Activated CD8-positive, alpha-beta T cell treated with anti-CD3 and anti-CD28 coated beads, Interleukin-2, amount 10 ng/mL, durations not matched to agents 7 days and 5 days (primary cell): ENCODE results near the gene TRAPPC6A. TPM values are rescaled to one million over a fixed set of nuclear protein-coding genes. Genes with fewer than 3 reads are reported as not detected.

ENCODE experiments used
- ATAC-seq: fragments of 150-1000 bp; cut with Tn5 transposase; one replicate; pipeline ENCODE4 v1.10.0; 2021; ENCODE audit warnings: moderate library complexity
- CTCF ChIA-PET: fragments of 350-600 bp; sonication (Branson Sonifier 250); formaldehyde crosslinking; loops from one replicate; lab custom pipeline; 2021; ENCODE audit warnings: antibody characterized with exemption; lab: Charles Lee
- POLR2A ChIA-PET: fragments of 350-600 bp; sonication (Branson Sonifier 250); formaldehyde crosslinking; loops from one replicate; lab custom pipeline; 2021; ENCODE audit warnings: antibody characterized with exemption; lab: Charles Lee
- DNase-seq: peaks from one replicate; pipeline ENCODE4 v3.0.0-alpha.2; 2020
- H3K27ac Mint-ChIP-seq: one replicate; pipeline ENCODE4 v1.8.0; 2021; ENCODE audit warnings: mild to moderate bottlenecking, mixed read lengths
- H3K27me3 Mint-ChIP-seq: one replicate; pipeline ENCODE4 v1.8.0; 2021; ENCODE audit warnings: low read depth, mixed read lengths
- H3K36me3 Mint-ChIP-seq: one replicate; pipeline ENCODE4 v1.8.0; 2021; ENCODE audit warnings: low read depth, mixed read lengths
- H3K4me1 Mint-ChIP-seq: one replicate; pipeline ENCODE4 v1.8.0; 2021; ENCODE audit warnings: low read depth, mixed read lengths
- H3K4me3 Mint-ChIP-seq: one replicate; pipeline ENCODE4 v1.8.0; 2021; ENCODE audit warnings: mild to moderate bottlenecking, mixed read lengths
- H3K9me3 Mint-ChIP-seq: one replicate; pipeline ENCODE4 v1.8.0; 2022; ENCODE audit warnings: mixed read lengths; ENCODE audit not compliant: insufficient read depth
- total RNA-seq, 2 experiments: library from RNA; stranded (reverse); gene quantifications; one replicate each; pipeline ENCODE4 v1.2.3, GENCODE V29; 2021

The TRAPPC6A gene
- total RNA-seq, 2 experiments from 2014 or later = 54.0 to 55.5 TPM

DNA sequence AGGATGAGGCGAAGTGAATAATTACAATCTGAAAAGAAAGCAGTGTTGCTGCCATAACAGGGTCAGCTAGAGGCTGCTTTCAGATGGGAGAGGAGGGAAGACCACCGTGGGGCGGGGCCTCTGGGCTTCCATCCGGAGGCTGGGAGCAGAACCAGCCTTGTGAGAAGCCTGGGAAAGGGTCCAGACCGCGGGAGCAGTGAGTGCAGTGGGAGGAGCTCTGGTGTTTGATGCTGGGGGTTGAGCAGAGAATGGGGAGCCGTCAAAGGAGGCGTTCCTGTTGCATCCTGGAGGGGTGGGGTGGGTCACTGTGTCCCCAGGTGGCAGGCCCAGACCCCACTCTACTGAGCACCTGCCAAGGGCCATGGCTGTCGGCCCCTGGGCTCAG, 35.3 kb downstream of the TRAPPC6A start:
- Mint-ChIP-seq H3K9me3 (no peaks in the 10 kb centered on the region), H3K4me3 (no peak overlapping the region), H3K36me3 (peaks cover 9% of the 10 kb centered on the region), H3K4me1 (no peaks in the 10 kb centered on the region), H3K27ac (peak overlapping the region; percentile 6), H3K27me3 (no peaks in the 10 kb centered on the region)
- POLR2A ChIA-PET = no interaction called here
- DNase-seq (no peak), ATAC-seq (no peak)
- CTCF ChIA-PET = interaction anchor here (1.2 kb wide), 1 partner anchor 24 kb away, joined by 3 read pairs; no protein-coding TSS in a partner anchor

DNA sequence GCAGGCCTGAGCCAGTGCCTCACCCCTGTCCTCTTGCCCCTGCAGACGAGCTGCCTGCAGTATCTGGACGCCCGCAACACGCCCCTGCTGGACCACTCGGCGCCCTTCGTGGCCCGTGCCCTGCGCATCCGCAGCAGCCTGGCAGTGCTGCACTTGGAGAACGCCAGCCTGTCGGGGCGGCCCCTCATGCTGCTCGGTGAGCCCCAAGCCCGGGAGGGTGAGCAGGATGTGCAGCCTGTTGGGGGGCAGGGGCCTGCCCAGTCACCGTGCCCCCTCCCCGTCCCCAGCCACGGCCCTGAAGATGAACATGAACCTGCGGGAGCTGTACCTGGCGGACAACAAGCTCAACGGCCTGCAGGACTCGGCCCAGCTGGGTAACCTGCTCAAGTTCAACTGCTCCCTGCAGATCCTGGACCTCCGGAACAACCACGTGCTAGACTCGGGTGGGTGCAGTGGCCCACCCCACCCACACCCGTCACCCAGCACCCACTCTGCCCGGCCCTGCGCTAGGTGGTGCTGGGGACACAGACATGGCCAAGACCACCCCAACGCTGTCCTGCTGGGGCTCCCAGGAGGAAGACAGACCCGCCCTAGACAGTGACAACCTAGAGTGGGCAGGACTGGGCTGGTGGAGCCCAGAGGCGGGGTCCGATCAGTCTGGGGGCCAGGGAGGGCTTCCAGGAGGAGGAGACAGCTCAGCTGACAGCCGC, 35.9 kb downstream of the TRAPPC6A start:
- ATAC-seq (no peak), DNase-seq (no peak)
- Mint-ChIP-seq H3K27me3 (no peaks in the 10 kb centered on the region), H3K4me1 (no peaks in the 10 kb centered on the region), H3K9me3 (no peaks in the 10 kb centered on the region), H3K4me3 (no peak overlapping the region), H3K36me3 (peaks cover 9% of the 10 kb centered on the region), H3K27ac (peak overlapping the region; percentile 6)
- CTCF ChIA-PET = no interaction called here
- POLR2A ChIA-PET = no interaction called here

DNA sequence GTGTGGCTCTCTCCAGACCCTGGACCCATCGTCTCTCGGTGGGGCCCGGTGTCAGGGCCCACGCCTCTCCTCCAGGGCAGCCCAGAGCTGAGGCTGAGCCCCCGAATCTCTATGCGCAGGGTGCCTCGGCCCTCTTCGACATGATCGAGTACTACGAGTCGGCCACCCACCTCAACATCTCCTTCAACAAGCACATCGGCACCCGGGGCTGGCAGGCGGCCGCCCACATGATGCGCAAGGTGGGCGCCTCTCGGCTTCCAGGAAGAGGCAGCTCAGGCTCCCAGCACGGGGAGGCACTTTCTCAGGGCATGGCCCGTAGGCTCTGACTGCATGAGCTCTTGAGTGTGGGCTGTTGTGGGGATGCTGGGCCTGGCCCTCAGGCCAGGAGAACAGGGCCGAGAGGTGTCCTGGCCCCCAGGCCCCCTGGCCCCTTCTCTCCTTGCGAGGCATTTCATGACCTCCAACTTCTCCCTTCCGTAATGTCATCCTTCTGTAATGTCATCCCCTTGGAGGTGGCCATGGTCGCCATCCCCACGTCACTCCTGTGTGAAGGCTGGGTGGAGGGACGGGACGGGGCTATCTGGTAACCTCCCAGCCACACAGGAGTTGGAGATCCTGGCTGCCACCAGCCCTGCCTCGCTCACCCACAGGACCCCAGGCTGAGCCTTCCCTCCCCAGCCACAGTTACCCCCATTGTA, 36.7 kb downstream of the TRAPPC6A start:
- H3K27me3 Mint-ChIP-seq = no peaks in the 10 kb centered on the region
- POLR2A ChIA-PET = no interaction called here
- H3K4me1 Mint-ChIP-seq = peaks cover 3% of the 10 kb centered on the region
- no peak for ATAC-seq
- H3K9me3 Mint-ChIP-seq = no peaks in the 10 kb centered on the region
- H3K4me3 Mint-ChIP-seq = no peak overlapping the region
- H3K36me3 Mint-ChIP-seq = peaks cover 9% of the 10 kb centered on the region
- CTCF ChIA-PET = no interaction called here
- DNase-seq = no peak
- H3K27ac Mint-ChIP-seq = no peak overlapping the region

DNA sequence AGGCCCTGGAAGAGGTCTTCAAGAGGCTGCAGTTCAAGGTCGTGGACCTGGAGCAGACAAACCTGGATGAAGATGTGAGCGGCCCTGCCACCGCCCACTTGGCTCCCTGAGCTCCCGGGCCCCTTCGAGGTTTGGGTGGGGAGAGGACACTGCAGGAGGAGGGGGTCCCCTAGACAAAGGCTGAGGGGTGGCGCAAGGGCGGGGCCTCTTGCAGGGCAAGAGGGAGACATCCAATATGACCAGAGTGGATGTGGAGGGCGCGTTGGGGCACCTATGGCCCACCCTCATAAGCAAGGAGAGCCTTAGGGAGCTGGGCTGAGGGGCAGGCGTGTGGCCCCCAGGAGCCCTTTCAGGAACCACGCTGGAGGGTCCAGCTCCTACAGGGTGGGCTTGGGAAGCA, 37.5 kb downstream of the TRAPPC6A start:
- CTCF ChIA-PET = no interaction called here
- H3K36me3 Mint-ChIP-seq = peaks cover 9% of the 10 kb centered on the region
- no peak overlapping the region for H3K4me3 Mint-ChIP-seq
- DNase-seq (no peak), ATAC-seq (no peak)
- no peak overlapping the region for H3K27ac Mint-ChIP-seq
- POLR2A ChIA-PET = no interaction called here
- H3K27me3 Mint-ChIP-seq = no peaks in the 10 kb centered on the region
- no peaks in the 10 kb centered on the region for H3K9me3 Mint-ChIP-seq
- peaks cover 8% of the 10 kb centered on the region for H3K4me1 Mint-ChIP-seq

DNA sequence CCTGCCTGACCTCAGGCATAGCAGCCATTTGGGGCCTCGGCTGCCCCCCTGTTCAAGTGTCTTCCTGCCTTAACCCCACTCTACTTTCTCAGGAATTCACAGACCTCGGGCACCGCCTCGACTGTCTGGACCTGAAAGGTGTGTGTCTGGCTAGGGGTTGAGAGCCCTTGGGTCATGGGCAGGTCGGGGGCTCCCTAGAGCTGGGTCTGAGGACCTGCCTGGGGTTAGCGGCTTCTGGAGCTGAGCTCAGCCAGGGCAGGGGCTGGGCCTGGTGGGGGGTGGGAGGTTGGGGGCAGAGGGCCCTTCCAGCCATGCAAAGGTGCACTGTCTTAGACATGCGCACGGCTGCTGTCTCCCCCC, 37.9 kb downstream of the TRAPPC6A start:
- POLR2A ChIA-PET = no interaction called here
- H3K9me3 Mint-ChIP-seq = no peaks in the 10 kb centered on the region
- no peak for DNase-seq
- H3K4me1 Mint-ChIP-seq = peaks cover 8% of the 10 kb centered on the region
- H3K4me3 Mint-ChIP-seq = no peak overlapping the region
- CTCF ChIA-PET = no interaction called here
- no peak for ATAC-seq
- H3K27me3 Mint-ChIP-seq = no peaks in the 10 kb centered on the region
- peaks cover 9% of the 10 kb centered on the region for H3K36me3 Mint-ChIP-seq
- no peak overlapping the region for H3K27ac Mint-ChIP-seq

DNA sequence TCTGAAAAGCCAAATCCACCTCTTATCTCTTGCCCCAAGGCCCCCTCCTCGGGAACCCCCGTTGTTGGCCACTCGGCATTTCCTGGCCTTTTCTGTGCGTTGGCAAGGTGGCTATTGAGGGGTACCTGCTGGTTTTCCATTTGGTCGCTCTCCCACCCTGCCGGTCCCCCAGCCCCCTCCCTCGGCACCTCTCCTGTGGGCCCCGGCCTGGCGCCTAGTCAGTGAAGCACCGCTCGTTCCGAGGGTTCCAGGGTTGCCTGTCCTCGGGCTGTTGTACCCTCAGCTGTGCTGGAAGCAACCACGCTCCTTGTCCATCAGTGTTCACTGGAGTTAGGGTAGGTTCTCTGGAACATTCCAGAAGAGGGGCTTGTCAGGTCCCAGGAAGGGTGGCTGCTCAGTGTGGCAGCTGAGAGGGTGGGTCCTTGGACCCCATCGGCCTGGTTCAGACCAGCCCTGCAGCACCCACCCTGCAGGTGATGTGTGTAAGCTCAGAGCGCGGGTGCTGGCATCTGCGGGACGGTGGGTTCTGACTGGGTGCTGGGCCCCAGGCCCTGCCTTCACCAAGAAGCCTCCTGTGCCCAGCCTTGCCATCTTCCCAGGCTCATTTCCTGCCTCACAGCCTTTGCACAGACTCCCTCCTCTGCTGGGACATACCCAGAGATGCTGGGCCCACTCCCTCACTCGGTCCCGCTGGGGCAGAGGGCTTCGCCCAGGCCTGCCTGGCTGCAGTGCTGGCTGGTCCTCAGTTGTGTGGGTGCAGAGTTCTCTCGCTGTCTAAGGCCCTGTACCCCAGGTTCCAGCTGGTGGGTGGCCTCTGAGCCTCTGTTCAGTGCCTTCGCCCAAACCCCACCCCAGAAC, 38.5 kb downstream of the TRAPPC6A start:
- Mint-ChIP-seq H3K9me3 (no peaks in the 10 kb centered on the region), H3K4me3 (no peak overlapping the region), H3K27me3 (no peaks in the 10 kb centered on the region), H3K27ac (no peak overlapping the region), H3K4me1 (peaks cover 8% of the 10 kb centered on the region), H3K36me3 (peaks cover 9% of the 10 kb centered on the region)
- DNase-seq = no peak
- ATAC-seq = no peak
- ChIA-PET POLR2A (no interaction called here), CTCF (no interaction called here)

DNA sequence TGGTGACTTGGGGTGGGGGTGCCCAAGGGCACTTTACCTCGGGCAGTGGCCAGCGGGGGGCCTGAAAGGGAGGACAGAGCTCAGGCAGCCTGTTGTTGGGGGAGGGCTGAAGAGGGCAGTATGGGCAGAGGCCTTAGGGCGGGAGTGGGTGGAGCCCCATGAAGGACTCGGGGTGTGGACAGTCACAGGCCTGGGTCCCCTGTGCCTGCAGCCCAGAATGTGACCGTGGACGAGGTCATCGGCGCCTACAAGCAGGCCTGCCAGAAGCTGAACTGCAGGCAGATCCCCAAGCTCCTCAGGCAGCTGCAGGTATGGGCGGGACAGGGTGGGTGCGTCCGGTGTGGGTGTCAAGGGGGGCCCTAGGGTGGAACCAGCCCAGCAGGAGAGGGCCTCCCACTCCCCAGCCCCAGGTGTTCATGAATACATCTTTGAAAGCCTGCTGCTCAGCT, 39.7 kb downstream of the TRAPPC6A start:
- POLR2A ChIA-PET = no interaction called here
- DNase-seq (no peak), ATAC-seq (no peak)
- no peaks in the 10 kb centered on the region for H3K9me3 Mint-ChIP-seq
- no peak overlapping the region for H3K27ac Mint-ChIP-seq
- CTCF ChIA-PET = no interaction called here
- no peak overlapping the region for H3K4me3 Mint-ChIP-seq
- peaks cover 9% of the 10 kb centered on the region for H3K36me3 Mint-ChIP-seq
- H3K27me3 Mint-ChIP-seq = no peaks in the 10 kb centered on the region
- H3K4me1 Mint-ChIP-seq = peaks cover 8% of the 10 kb centered on the region

DNA sequence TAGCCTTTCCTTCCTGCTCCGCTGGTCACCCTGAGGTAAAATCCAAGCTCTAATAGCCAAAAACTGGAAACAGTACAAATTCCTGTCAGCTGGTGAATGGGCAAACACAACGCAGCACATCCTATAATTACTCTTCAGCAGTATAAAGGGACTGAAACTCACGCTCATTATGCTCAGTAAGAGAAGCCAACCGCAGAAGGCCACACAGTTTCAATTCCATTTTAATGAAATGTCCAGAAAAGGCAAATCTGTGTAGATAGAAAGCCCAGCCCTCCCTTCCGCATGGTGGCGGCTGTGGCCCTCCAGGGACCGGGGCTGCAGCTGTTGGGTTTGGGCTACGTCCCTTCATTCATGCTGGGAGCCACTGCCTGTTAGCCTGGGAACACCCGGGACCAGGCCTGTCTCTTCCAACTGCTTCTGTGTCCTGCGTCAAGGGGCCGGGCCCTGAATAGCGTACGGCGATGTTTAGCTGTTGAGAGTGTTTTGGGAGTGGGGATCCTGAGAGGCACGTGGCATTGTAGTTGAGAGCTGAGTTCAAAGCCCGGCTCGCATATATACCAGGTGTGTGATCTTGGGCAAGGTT, 40.8 kb downstream of the TRAPPC6A start:
- Mint-ChIP-seq H3K4me3 (no peak overlapping the region), H3K27me3 (no peaks in the 10 kb centered on the region), H3K27ac (no peak overlapping the region), H3K36me3 (peaks cover 4% of the 10 kb centered on the region), H3K4me1 (peaks cover 8% of the 10 kb centered on the region), H3K9me3 (no peaks in the 10 kb centered on the region)
- ATAC-seq (no peak), DNase-seq (no peak)
- ChIA-PET CTCF (interaction anchor here (0.8 to 2.5 kb wide), 4 partner anchors 12 to 44 kb away, joined by 3 to 18 read pairs (median 4); partner anchors contain the start of gene PPP1R37), POLR2A (no interaction called here)

GRCh38 chr19:45136507-45137178, 41.4 kb downstream of the TRAPPC6A start:
- ATAC-seq = no peak
- peaks cover 8% of the 10 kb centered on the region for H3K4me1 Mint-ChIP-seq
- no peaks in the 10 kb centered on the region for H3K27me3 Mint-ChIP-seq
- DNase-seq = no peak
- H3K4me3 Mint-ChIP-seq = no peak overlapping the region
- H3K9me3 Mint-ChIP-seq = no peaks in the 10 kb centered on the region
- peak overlapping the region; percentile 3 for H3K27ac Mint-ChIP-seq
- peaks cover 4% of the 10 kb centered on the region for H3K36me3 Mint-ChIP-seq
- POLR2A ChIA-PET = no interaction called here
- CTCF ChIA-PET = interaction anchor here (0.8 to 2.5 kb wide), 4 partner anchors 11 to 44 kb away, joined by 3 to 18 read pairs (median 4); partner anchors contain the start of gene PPP1R37

GRCh38 chr19:45135176-45135885, 42.7 kb downstream of the TRAPPC6A start:
- Mint-ChIP-seq H3K36me3 (no peaks in the 10 kb centered on the region), H3K4me3 (no peak overlapping the region), H3K9me3 (no peaks in the 10 kb centered on the region), H3K27me3 (no peaks in the 10 kb centered on the region), H3K27ac (no peak overlapping the region), H3K4me1 (peaks cover 11% of the 10 kb centered on the region)
- ChIA-PET POLR2A (no interaction called here), CTCF (interaction anchor here (0.9 to 2.5 kb wide), 2 partner anchors 10 to 48 kb away, joined by 4 to 18 read pairs; no protein-coding TSS in a partner anchor)
- DNase-seq (no peak), ATAC-seq (no peak)
